Measurements from ENCODE around the gene HM13.

Gene HM13

GRCh38 chr20:31476643-31477215 is 37.5 kb upstream of the HM13 start:
- H4K8ac ChIP-seq (ENCODE audit: low read depth, low read length): no peak overlapping the region
- no peaks in the 10 kb centered on the region for H3K79me2 ChIP-seq (ENCODE audit: control insufficient read depth, insufficient read depth, low read length, poor library complexity)
- no peak overlapping the region for H4K12ac ChIP-seq (ENCODE audit: low read depth, low read length)
- no CpG with 5 or more reads among the region's 6 CpGs for whole genome bisulfite sequencing (ENCODE audit: extremely low coverage, insufficient coverage, insufficient read length)
- no peak overlapping the region for H3K14ac ChIP-seq (ENCODE audit: low read length)
- H3K36me3 ChIP-seq (ENCODE audit: control insufficient read depth in 1 of 2, insufficient read depth in 2 of 2, low read length in 2 of 2): no peaks in the 10 kb centered on the region
- H3K18ac ChIP-seq (ENCODE audit: low read length): no peak overlapping the region
- H3K4me2 ChIP-seq (ENCODE audit: low read length): no peak overlapping the region
- H3K4ac ChIP-seq (ENCODE audit: low read depth, low read length): no peak overlapping the region
- DNase-seq: peak in 1 of 2 donors; percentile 27
- H2BK12ac ChIP-seq (ENCODE audit: low read length): no peak overlapping the region
- no peak overlapping the region for H4K91ac ChIP-seq (ENCODE audit: low read depth, low read length)
- H3K4me1 ChIP-seq (ENCODE audit: control insufficient read depth in 1 of 2, insufficient read depth in 2 of 2, low read length in 2 of 2): no peaks in the 10 kb centered on the region
- H3K27me3 ChIP-seq (ENCODE audit: insufficient read depth, low read length): no peaks in the 10 kb centered on the region
- no peak overlapping the region for H3K4me3 ChIP-seq (ENCODE audit: low read depth, low read length)
- no peak overlapping the region for H3K27ac ChIP-seq (ENCODE audit: low read depth, low read length)
- H3K79me1 ChIP-seq (ENCODE audit: low read length): no peaks in the 10 kb centered on the region
- H3K9ac ChIP-seq (ENCODE audit: low read length): no peak overlapping the region
- no peak overlapping the region for H2AK5ac ChIP-seq (ENCODE audit: low read length)
- H2BK120ac ChIP-seq (ENCODE audit: insufficient read depth, low read length, poor library complexity): no peak overlapping the region
- H3K23ac ChIP-seq (ENCODE audit: low read length): no peak overlapping the region
- H2AFZ ChIP-seq (ENCODE audit: insufficient read depth, low read length, poor library complexity): no peak overlapping the region
- H3K9me3 ChIP-seq (ENCODE audit: insufficient read depth, low read depth, low read length): peaks cover 42% of the 10 kb centered on the region
- no peak overlapping the region for H2BK5ac ChIP-seq (ENCODE audit: low read depth, low read length, poor library complexity)

DNA sequence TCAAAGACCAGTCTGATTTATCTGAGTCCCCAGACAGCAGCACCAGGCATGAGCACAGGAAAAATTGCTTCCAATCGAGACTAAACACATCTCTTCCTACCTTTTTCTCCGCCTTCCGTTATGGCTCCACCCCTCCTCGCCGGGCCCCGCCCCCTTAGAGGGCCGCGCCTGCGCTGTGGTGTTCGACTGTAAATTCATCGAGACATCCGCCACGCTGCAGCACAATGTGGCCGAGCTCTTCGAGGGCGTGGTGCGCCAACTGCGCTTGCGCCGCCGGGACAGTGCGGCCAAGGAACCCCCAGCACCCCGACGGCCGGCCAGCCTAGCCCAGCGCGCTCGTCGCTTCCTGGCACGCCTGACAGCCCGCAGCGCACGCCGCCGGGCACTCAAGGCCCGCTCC is 30.2 kb upstream of the HM13 start:
- Histone ChIP-seq H2AFZ (ENCODE audit: insufficient read depth, low read length, poor library complexity) (no peak overlapping the region), H3K4me1 (ENCODE audit: control insufficient read depth in 1 of 2, insufficient read depth in 2 of 2, low read length in 2 of 2) (no peaks in the 10 kb centered on the region), H2BK12ac (ENCODE audit: low read length) (no peak overlapping the region), H3K4ac (ENCODE audit: low read depth, low read length) (no peak overlapping the region), H4K12ac (ENCODE audit: low read depth, low read length) (no peak overlapping the region), H2BK5ac (ENCODE audit: low read depth, low read length, poor library complexity) (no peak overlapping the region), H3K23ac (ENCODE audit: low read length) (no peak overlapping the region), H3K36me3 (ENCODE audit: control insufficient read depth in 1 of 2, insufficient read depth in 2 of 2, low read length in 2 of 2) (no peaks in the 10 kb centered on the region), H4K8ac (ENCODE audit: low read depth, low read length) (no peak overlapping the region), H2AK5ac (ENCODE audit: low read length) (no peak overlapping the region), H3K9me3 (ENCODE audit: insufficient read depth, low read depth, low read length) (peaks cover 38% of the 10 kb centered on the region), H3K4me2 (ENCODE audit: low read length) (no peak overlapping the region), H3K9ac (ENCODE audit: low read length) (no peak overlapping the region), H3K27ac (ENCODE audit: low read depth, low read length) (no peak overlapping the region), H3K14ac (ENCODE audit: low read length) (no peak overlapping the region), H2BK120ac (ENCODE audit: insufficient read depth, low read length, poor library complexity) (no peak overlapping the region), H3K18ac (ENCODE audit: low read length) (no peak overlapping the region), H3K79me2 (ENCODE audit: control insufficient read depth, insufficient read depth, low read length, poor library complexity) (no peaks in the 10 kb centered on the region), H4K91ac (ENCODE audit: low read depth, low read length) (no peak overlapping the region), H3K27me3 (ENCODE audit: insufficient read depth, low read length) (no peaks in the 10 kb centered on the region), H3K79me1 (ENCODE audit: low read length) (no peaks in the 10 kb centered on the region), H3K4me3 (ENCODE audit: low read depth, low read length) (no peak overlapping the region)
- no CpG with 5 or more reads among the region's 36 CpGs for WGBS (ENCODE audit: extremely low coverage, insufficient coverage, insufficient read length)
- DNase-seq: no peak

GRCh38 chr20:31485450-31486339 is 28.5 kb upstream of the HM13 start:
- Histone ChIP-seq H3K4me3 (ENCODE audit: low read depth, low read length) (no peak overlapping the region), H3K36me3 (ENCODE audit: control insufficient read depth in 1 of 2, insufficient read depth in 2 of 2, low read length in 2 of 2) (no peaks in the 10 kb centered on the region), H3K27ac (ENCODE audit: low read depth, low read length) (no peak overlapping the region), H2AFZ (ENCODE audit: insufficient read depth, low read length, poor library complexity) (no peak overlapping the region), H3K14ac (ENCODE audit: low read length) (no peak overlapping the region), H3K4ac (ENCODE audit: low read depth, low read length) (no peak overlapping the region), H2BK12ac (ENCODE audit: low read length) (no peak overlapping the region), H3K79me2 (ENCODE audit: control insufficient read depth, insufficient read depth, low read length, poor library complexity) (no peaks in the 10 kb centered on the region), H3K4me1 (ENCODE audit: control insufficient read depth in 1 of 2, insufficient read depth in 2 of 2, low read length in 2 of 2) (no peaks in the 10 kb centered on the region), H3K4me2 (ENCODE audit: low read length) (no peak overlapping the region), H2AK5ac (ENCODE audit: low read length) (no peak overlapping the region), H3K79me1 (ENCODE audit: low read length) (no peaks in the 10 kb centered on the region), H3K27me3 (ENCODE audit: insufficient read depth, low read length) (no peaks in the 10 kb centered on the region), H4K91ac (ENCODE audit: low read depth, low read length) (no peak overlapping the region), H3K18ac (ENCODE audit: low read length) (no peak overlapping the region), H4K8ac (ENCODE audit: low read depth, low read length) (no peak overlapping the region), H3K9ac (ENCODE audit: low read length) (no peak overlapping the region), H2BK120ac (ENCODE audit: insufficient read depth, low read length, poor library complexity) (no peak overlapping the region), H4K12ac (ENCODE audit: low read depth, low read length) (no peak overlapping the region), H3K23ac (ENCODE audit: low read length) (no peak overlapping the region), H3K9me3 (ENCODE audit: insufficient read depth, low read depth, low read length) (peaks cover 32% of the 10 kb centered on the region), H2BK5ac (ENCODE audit: low read depth, low read length, poor library complexity) (no peak overlapping the region)
- DNase-seq: no peak
- WGBS (ENCODE audit: extremely low coverage, insufficient coverage, insufficient read length): no CpG with 5 or more reads among the region's 31 CpGs

GRCh38 chr20:31488115-31488514 is 26.1 kb upstream of the HM13 start:
- H3K27me3 ChIP-seq (ENCODE audit: insufficient read depth, low read length): no peaks in the 10 kb centered on the region
- no peak overlapping the region for H2AFZ ChIP-seq (ENCODE audit: insufficient read depth, low read length, poor library complexity)
- DNase-seq: no peak
- H3K18ac ChIP-seq (ENCODE audit: low read length): no peak overlapping the region
- no peak overlapping the region for H4K8ac ChIP-seq (ENCODE audit: low read depth, low read length)
- no peak overlapping the region for H3K4me3 ChIP-seq (ENCODE audit: low read depth, low read length)
- no peak overlapping the region for H2AK5ac ChIP-seq (ENCODE audit: low read length)
- no peak overlapping the region for H3K9ac ChIP-seq (ENCODE audit: low read length)
- H2BK12ac ChIP-seq (ENCODE audit: low read length): no peak overlapping the region
- no peaks in the 10 kb centered on the region for H3K36me3 ChIP-seq (ENCODE audit: control insufficient read depth in 1 of 2, insufficient read depth in 2 of 2, low read length in 2 of 2)
- no peak overlapping the region for H3K14ac ChIP-seq (ENCODE audit: low read length)
- H2BK120ac ChIP-seq (ENCODE audit: insufficient read depth, low read length, poor library complexity): no peak overlapping the region
- H3K9me3 ChIP-seq (ENCODE audit: insufficient read depth, low read depth, low read length): peaks cover 26% of the 10 kb centered on the region
- no peak overlapping the region for H3K4ac ChIP-seq (ENCODE audit: low read depth, low read length)
- no peak overlapping the region for H4K12ac ChIP-seq (ENCODE audit: low read depth, low read length)
- no peaks in the 10 kb centered on the region for H3K4me1 ChIP-seq (ENCODE audit: control insufficient read depth in 1 of 2, insufficient read depth in 2 of 2, low read length in 2 of 2)
- H3K4me2 ChIP-seq (ENCODE audit: low read length): no peak overlapping the region
- H4K91ac ChIP-seq (ENCODE audit: low read depth, low read length): no peak overlapping the region
- H3K23ac ChIP-seq (ENCODE audit: low read length): no peak overlapping the region
- H3K79me2 ChIP-seq (ENCODE audit: control insufficient read depth, insufficient read depth, low read length, poor library complexity): no peaks in the 10 kb centered on the region
- no CpG with 5 or more reads among the region's 2 CpGs for WGBS (ENCODE audit: extremely low coverage, insufficient coverage, insufficient read length)
- H2BK5ac ChIP-seq (ENCODE audit: low read depth, low read length, poor library complexity): no peak overlapping the region
- H3K79me1 ChIP-seq (ENCODE audit: low read length): no peaks in the 10 kb centered on the region
- H3K27ac ChIP-seq (ENCODE audit: low read depth, low read length): no peak overlapping the region
